ENCODE measurements around the gene ZBTB1. TPM values are rescaled to one million over a fixed set of nuclear protein-coding genes. Genes with fewer than 3 reads are reported as not detected.

Gene ZBTB1
- total RNA-seq, 2 experiments from 2014 or later = 146 to 147 TPM

- Mint-ChIP-seq H3K36me3 (ENCODE audit: low read depth) (no peaks in the 10 kb centered on the region), H3K27ac (no peak overlapping the region), H3K9me3 (no peaks in the 10 kb centered on the region), H3K27me3 (peaks cover 5% of the 10 kb centered on the region), H3K4me3 (peak overlapping the region; percentile 38), H3K4me1 (ENCODE audit: low read depth) (peaks cover 19% of the 10 kb centered on the region)
- H3K36me3 ChIP-seq (ENCODE audit: insufficient read depth, low read length) = no peaks in the 10 kb centered on the region
- TF ChIP-seq CTCF (IDR thresholded peaks at IDR 0.05) = no peak
- no peaks in the 10 kb centered on the region for H3K9me3 ChIP-seq (ENCODE audit: control insufficient read depth in 1 of 2, insufficient read depth in 1 of 2, low read length in 2 of 2)
- DNase-seq (no peak), ATAC-seq (ENCODE audit: poor library complexity) (no peak)
- peaks cover 0 to 3% of the 10 kb centered on the region in 2 experiments for H3K27me3 ChIP-seq (ENCODE audit: control insufficient read depth in 1 of 2, insufficient read depth in 2 of 2, low read length in 2 of 2)
- ChIA-PET POLR2A (interaction anchor here (1.2 kb wide), 1 partner anchor 8 kb away, joined by 3 read pairs; the partner anchor contains the start of gene HSPA2), CTCF (interaction anchor here (0.7 kb wide), 1 partner anchor 8 kb away, joined by 4 read pairs; the partner anchor contains the start of gene HSPA2)
- no peak overlapping the region for H3K4me3 ChIP-seq (ENCODE audit: low read length)
- peaks cover 12% of the 10 kb centered on the region for H3K4me1 ChIP-seq (ENCODE audit: insufficient read depth, low read length)
- intact Hi-C loops (cut with DNase I, micrococcal nuclease) = loop anchor here in 1 of 2 experiments (10.0 kb wide), 2 partner anchors 366 to 1004 kb away; partner anchors contain the start of genes CHURC1 and PPP2R5E
- H3K27ac ChIP-seq (ENCODE audit: low read depth in 1 of 2, low read length in 2 of 2) = no peak overlapping the region
These were observed 44.4 kb downstream of the ZBTB1 start for GRCh38 chr14:64549016-64549415.

DNA sequence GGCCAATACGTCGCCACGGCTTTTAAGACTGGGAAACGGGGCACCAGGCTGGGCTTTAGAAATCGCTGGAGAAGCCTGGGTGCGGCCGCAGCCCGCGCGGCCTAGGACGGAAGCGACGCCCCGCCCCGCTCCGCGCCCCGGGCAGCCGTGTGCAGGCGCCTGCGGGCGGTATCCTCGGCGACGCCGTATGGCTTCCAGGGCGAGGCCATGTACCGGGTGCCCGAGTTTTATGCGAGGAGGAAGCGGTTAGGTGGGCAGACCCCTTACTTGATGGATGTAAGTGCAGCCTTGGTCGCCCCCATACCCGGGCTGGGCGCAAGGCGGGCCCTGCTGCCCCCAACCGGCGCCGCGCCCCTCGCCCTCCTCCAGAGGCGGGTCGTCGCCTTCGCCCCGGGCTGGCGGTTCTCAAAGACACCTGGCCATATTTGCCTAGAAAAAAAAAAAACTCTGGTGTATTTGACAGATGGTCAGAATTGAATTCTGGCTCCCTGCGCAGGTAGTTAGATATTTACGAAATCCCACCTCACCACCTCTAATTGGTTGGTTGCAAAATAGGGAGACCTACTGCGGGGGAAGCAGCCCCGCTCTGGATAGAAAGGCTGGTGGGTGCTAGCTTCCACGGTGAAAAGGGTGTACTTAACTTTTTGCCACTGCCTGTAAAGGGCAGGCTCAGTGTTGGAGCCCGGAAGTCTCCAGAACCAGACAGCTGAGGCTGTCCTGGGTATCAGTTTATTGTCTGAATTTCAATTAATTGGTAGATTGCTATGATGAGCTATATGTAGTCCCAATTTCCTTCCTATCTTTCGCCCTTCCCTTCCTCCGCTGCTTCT, 45.4 kb downstream of the ZBTB1 start, which contains the start of gene PPP1R36:
Gene PPP1R36 (plus strand): TSS at position 171 of the 830 bp plus-strand sequence. CDS start 37 bp downstream, at position 208.
- Histone ChIP-seq H3K4me1 (ENCODE audit: insufficient read depth, low read length) (peaks cover 12% of the 10 kb centered on the region), H3K27me3 (ENCODE audit: control insufficient read depth in 1 of 2, insufficient read depth in 2 of 2, low read length in 2 of 2) (peaks cover 0 to 3% of the 10 kb centered on the region in 2 experiments), H3K4me3 (ENCODE audit: low read length) (peak within 1 kb of the TSS; percentile 36), H3K27ac (ENCODE audit: low read depth in 1 of 2, low read length in 2 of 2) (no peak within 1 kb of the TSS), H3K36me3 (ENCODE audit: insufficient read depth, low read length) (no peaks in the 10 kb centered on the region), H3K9me3 (ENCODE audit: control insufficient read depth in 1 of 2, insufficient read depth in 1 of 2, low read length in 2 of 2) (no peaks in the 10 kb centered on the region)
- H3K4me1 Mint-ChIP-seq (ENCODE audit: low read depth) = peaks cover 19% of the 10 kb centered on the region
- no peaks in the 10 kb centered on the region for H3K9me3 Mint-ChIP-seq
- peak within 1 kb of the TSS; percentile 17 for H3K27ac Mint-ChIP-seq
- DNase-seq (peak in 11 of 14 experiments; percentile 13 to 73 (median 42)), ATAC-seq (ENCODE audit: poor library complexity) (peak; percentile 95)
- H3K36me3 Mint-ChIP-seq (ENCODE audit: low read depth) = no peaks in the 10 kb centered on the region
- ChIA-PET CTCF (interaction anchor here (1.2 to 1.9 kb wide), 2 partner anchors 10 to 39 kb away, joined by 4 to 11 read pairs; partner anchors contain the start of gene HSPA2), POLR2A (interaction anchor here (1.0 to 1.2 kb wide), 2 partner anchors 9 to 10 kb away, joined by 3 read pairs; partner anchors contain the start of gene HSPA2)
- intact Hi-C loops (cut with DNase I, micrococcal nuclease) = loop anchor here in 1 of 2 experiments (10.0 kb wide), 2 partner anchors 365 to 1005 kb away; partner anchors contain the start of genes CHURC1 and PPP2R5E
- H3K27me3 Mint-ChIP-seq = peaks cover 5% of the 10 kb centered on the region
- H3K4me3 Mint-ChIP-seq = peak within 1 kb of the TSS; percentile 80
- TF ChIP-seq CTCF (IDR thresholded peaks at IDR 0.05) = no peak

GRCh38 chr14:64550621-64551333, 46.2 kb downstream of the ZBTB1 start:
- Histone ChIP-seq H3K4me1 (ENCODE audit: insufficient read depth, low read length) (peaks cover 12% of the 10 kb centered on the region), H3K4me3 (ENCODE audit: low read length) (no peak overlapping the region), H3K36me3 (ENCODE audit: insufficient read depth, low read length) (no peaks in the 10 kb centered on the region), H3K27me3 (ENCODE audit: control insufficient read depth in 1 of 2, insufficient read depth in 2 of 2, low read length in 2 of 2) (peaks cover 0 to 3% of the 10 kb centered on the region in 2 experiments), H3K27ac (ENCODE audit: low read depth in 1 of 2, low read length in 2 of 2) (no peak overlapping the region), H3K9me3 (ENCODE audit: control insufficient read depth in 1 of 2, insufficient read depth in 1 of 2, low read length in 2 of 2) (no peaks in the 10 kb centered on the region)
- DNase-seq (no peak), ATAC-seq (ENCODE audit: poor library complexity) (no peak)
- TF ChIP-seq CTCF (IDR thresholded peaks at IDR 0.05) = no peak
- no peaks in the 10 kb centered on the region for H3K9me3 Mint-ChIP-seq
- peaks cover 5% of the 10 kb centered on the region for H3K27me3 Mint-ChIP-seq
- peaks cover 19% of the 10 kb centered on the region for H3K4me1 Mint-ChIP-seq (ENCODE audit: low read depth)
- POLR2A ChIA-PET = interaction anchor here (1.0 kb wide), 1 partner anchor 10 kb away, joined by 3 read pairs; the partner anchor contains the start of gene HSPA2
- intact Hi-C loops (cut with DNase I, micrococcal nuclease) = no loop called here
- peak overlapping the region; percentile 17 for H3K27ac Mint-ChIP-seq
- CTCF ChIA-PET = interaction anchor here (1.2 to 1.9 kb wide), 2 partner anchors 11 to 40 kb away, joined by 4 to 11 read pairs; partner anchors contain the start of gene HSPA2
- H3K4me3 Mint-ChIP-seq = peak overlapping the region; percentile 80
- H3K36me3 Mint-ChIP-seq (ENCODE audit: low read depth) = no peaks in the 10 kb centered on the region

Data from CD4-positive, alpha-beta T cell (primary cell).